Lower leg skin (tissue), 3 donors: Measurements from ENCODE around the gene ARL14.

ENCODE experiments used
- CTCF ChIP-seq, 3 donors: fragments of 450-650 bp; IDR thresholded peaks; one replicate each; pipeline ENCODE4 v1.5.1; 2016; ENCODE audit warnings: antibody characterized with exemption in 3 of 3, mild to moderate bottlenecking in 3 of 3, moderate library complexity in 2 of 3
- POLR2A ChIP-seq, 2 donors: fragments of 450-650 bp; IDR thresholded peaks; one replicate each; pipeline ENCODE4 v1.6.1; 2016 to 2017; ENCODE audit warnings: antibody characterized with exemption in 2 of 2, mild to moderate bottlenecking in 1 of 2, moderate library complexity in 1 of 2

- TF ChIP-seq POLR2A (IDR thresholded peaks at IDR 0.05) (no peak), CTCF (IDR thresholded peaks at IDR 0.05) (no peak)
Observed at GRCh38 chr3:160649596-160649995, 27.4 kb upstream of the ARL14 start.
